HepG2 (cell line): Measurements from ENCODE around the gene SYCP2L.

Source experiments
- HNRNPH1 ChIP-seq: fragments of 200-400 bp; formaldehyde crosslinking; optimal IDR thresholded peaks from 2 replicates; pipeline ENCODE3; 2017; ENCODE audit warnings: mild to moderate bottlenecking, low read depth, low read length
- JUNB ChIP-seq: sonication (generic); formaldehyde crosslinking; IDR thresholded peaks from 2 replicates; pipeline ENCODE4 v1.8.0; 2022; ENCODE audit warnings: missing genetic modification reagents, mild to moderate bottlenecking, borderline replicate concordance
- KDM1A ChIP-seq: IDR thresholded peaks from 2 replicates; pipeline ENCODE4 v1.6.1; 2016; ENCODE audit warnings: missing compliant biosample characterization
- RARG ChIP-seq: sonication (generic); formaldehyde crosslinking; IDR thresholded peaks from 2 replicates; pipeline ENCODE4 v1.4.0; 2020; ENCODE audit warnings: low read depth, mild to moderate bottlenecking, missing genetic modification reagents
- TAF15 ChIP-seq: fragments of 200-400 bp; formaldehyde crosslinking; IDR thresholded peaks from one replicate; pipeline ENCODE4 v1.6.1; 2018; ENCODE audit warnings: mild to moderate bottlenecking, low read depth, low read length; ENCODE audit not compliant: poor library complexity, severe bottlenecking
- ZBTB7A ChIP-seq: sonication (generic); formaldehyde crosslinking; IDR thresholded peaks from 2 replicates; pipeline ENCODE4 v1.8.0; 2022; ENCODE audit warnings: mild to moderate bottlenecking, missing genetic modification reagents
- ZSCAN20 ChIP-seq: sonication (generic); formaldehyde crosslinking; IDR thresholded peaks from 2 replicates; pipeline ENCODE4 v1.4.0; 2020; ENCODE audit warnings: missing genetic modification reagents, mild to moderate bottlenecking, borderline replicate concordance
- ZSCAN5A ChIP-seq: sonication (generic); formaldehyde crosslinking; IDR thresholded peaks from 2 replicates; pipeline ENCODE4 v1.8.0; 2022; ENCODE audit warnings: mild to moderate bottlenecking, missing genetic modification reagents, borderline replicate concordance
- TF ChIP-seq, protein P1 (sequence below): sonication (generic); formaldehyde crosslinking; IDR thresholded peaks from 2 replicates; pipeline ENCODE4 v1.4.0; 2020; ENCODE audit warnings: missing genetic modification reagents
- TF ChIP-seq, protein P2 (sequence below): sonication (generic); formaldehyde crosslinking; IDR thresholded peaks from 2 replicates; pipeline ENCODE4 v1.4.0; 2020; ENCODE audit warnings: mild to moderate bottlenecking, missing genetic modification reagents
- TF ChIP-seq, protein P3 (sequence below): sonication (generic); formaldehyde crosslinking; IDR thresholded peaks from 2 replicates; pipeline ENCODE4 v1.5.0; 2020; ENCODE audit warnings: mild to moderate bottlenecking, missing genetic modification reagents, moderate library complexity
- TF ChIP-seq, protein P4 (sequence below): sonication (generic); formaldehyde crosslinking; IDR thresholded peaks from 2 replicates; pipeline ENCODE4 v1.4.0; 2020; ENCODE audit warnings: missing genetic modification reagents

- TF ChIP-seq KDM1A (CRISPR knock-in tag) = no peak
- TF ChIP-seq HNRNPH1 = no peak
- TF ChIP-seq, protein P1, sequence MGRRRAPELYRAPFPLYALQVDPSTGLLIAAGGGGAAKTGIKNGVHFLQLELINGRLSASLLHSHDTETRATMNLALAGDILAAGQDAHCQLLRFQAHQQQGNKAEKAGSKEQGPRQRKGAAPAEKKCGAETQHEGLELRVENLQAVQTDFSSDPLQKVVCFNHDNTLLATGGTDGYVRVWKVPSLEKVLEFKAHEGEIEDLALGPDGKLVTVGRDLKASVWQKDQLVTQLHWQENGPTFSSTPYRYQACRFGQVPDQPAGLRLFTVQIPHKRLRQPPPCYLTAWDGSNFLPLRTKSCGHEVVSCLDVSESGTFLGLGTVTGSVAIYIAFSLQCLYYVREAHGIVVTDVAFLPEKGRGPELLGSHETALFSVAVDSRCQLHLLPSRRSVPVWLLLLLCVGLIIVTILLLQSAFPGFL (CRISPR knock-in tag) = no peak
- no peak for TF ChIP-seq JUNB (CRISPR knock-in tag)
- TF ChIP-seq, protein P2, sequence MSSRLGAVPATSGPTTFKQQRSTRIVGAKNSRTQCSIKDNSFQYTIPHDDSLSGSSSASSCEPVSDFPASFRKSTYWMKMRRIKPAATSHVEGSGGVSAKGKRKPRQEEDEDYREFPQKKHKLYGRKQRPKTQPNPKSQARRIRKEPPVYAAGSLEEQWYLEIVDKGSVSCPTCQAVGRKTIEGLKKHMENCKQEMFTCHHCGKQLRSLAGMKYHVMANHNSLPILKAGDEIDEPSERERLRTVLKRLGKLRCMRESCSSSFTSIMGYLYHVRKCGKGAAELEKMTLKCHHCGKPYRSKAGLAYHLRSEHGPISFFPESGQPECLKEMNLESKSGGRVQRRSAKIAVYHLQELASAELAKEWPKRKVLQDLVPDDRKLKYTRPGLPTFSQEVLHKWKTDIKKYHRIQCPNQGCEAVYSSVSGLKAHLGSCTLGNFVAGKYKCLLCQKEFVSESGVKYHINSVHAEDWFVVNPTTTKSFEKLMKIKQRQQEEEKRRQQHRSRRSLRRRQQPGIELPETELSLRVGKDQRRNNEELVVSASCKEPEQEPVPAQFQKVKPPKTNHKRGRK (CRISPR knock-in tag) = no peak
- TF ChIP-seq ZSCAN20 = no peak
- TF ChIP-seq ZBTB7A (CRISPR knock-in tag) = no peak
- no peak for TF ChIP-seq ZSCAN5A (CRISPR knock-in tag)
- no peak for TF ChIP-seq TAF15
- TF ChIP-seq, protein P3, sequence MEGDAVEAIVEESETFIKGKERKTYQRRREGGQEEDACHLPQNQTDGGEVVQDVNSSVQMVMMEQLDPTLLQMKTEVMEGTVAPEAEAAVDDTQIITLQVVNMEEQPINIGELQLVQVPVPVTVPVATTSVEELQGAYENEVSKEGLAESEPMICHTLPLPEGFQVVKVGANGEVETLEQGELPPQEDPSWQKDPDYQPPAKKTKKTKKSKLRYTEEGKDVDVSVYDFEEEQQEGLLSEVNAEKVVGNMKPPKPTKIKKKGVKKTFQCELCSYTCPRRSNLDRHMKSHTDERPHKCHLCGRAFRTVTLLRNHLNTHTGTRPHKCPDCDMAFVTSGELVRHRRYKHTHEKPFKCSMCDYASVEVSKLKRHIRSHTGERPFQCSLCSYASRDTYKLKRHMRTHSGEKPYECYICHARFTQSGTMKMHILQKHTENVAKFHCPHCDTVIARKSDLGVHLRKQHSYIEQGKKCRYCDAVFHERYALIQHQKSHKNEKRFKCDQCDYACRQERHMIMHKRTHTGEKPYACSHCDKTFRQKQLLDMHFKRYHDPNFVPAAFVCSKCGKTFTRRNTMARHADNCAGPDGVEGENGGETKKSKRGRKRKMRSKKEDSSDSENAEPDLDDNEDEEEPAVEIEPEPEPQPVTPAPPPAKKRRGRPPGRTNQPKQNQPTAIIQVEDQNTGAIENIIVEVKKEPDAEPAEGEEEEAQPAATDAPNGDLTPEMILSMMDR (CRISPR knock-in tag) = no peak
- TF ChIP-seq, protein P4, sequence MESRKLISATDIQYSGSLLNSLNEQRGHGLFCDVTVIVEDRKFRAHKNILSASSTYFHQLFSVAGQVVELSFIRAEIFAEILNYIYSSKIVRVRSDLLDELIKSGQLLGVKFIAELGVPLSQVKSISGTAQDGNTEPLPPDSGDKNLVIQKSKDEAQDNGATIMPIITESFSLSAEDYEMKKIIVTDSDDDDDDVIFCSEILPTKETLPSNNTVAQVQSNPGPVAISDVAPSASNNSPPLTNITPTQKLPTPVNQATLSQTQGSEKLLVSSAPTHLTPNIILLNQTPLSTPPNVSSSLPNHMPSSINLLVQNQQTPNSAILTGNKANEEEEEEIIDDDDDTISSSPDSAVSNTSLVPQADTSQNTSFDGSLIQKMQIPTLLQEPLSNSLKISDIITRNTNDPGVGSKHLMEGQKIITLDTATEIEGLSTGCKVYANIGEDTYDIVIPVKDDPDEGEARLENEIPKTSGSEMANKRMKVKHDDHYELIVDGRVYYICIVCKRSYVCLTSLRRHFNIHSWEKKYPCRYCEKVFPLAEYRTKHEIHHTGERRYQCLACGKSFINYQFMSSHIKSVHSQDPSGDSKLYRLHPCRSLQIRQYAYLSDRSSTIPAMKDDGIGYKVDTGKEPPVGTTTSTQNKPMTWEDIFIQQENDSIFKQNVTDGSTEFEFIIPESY (CRISPR knock-in tag) = no peak
- no peak for TF ChIP-seq RARG
Observed at GRCh38 chr6:10861086-10861485, 25.8 kb upstream of the SYCP2L start.
